ENCODE data around the gene WWOX. TPM values are rescaled to one million over a fixed set of nuclear protein-coding genes. Genes with fewer than 3 reads are reported as not detected.

The WWOX gene
- total and polyA plus RNA-seq, 2 of the 13 experiments (the other 11 are each of a cell fraction or from before 2014, with no cell fraction given) = 9.1 to 37.4 TPM

DNA sequence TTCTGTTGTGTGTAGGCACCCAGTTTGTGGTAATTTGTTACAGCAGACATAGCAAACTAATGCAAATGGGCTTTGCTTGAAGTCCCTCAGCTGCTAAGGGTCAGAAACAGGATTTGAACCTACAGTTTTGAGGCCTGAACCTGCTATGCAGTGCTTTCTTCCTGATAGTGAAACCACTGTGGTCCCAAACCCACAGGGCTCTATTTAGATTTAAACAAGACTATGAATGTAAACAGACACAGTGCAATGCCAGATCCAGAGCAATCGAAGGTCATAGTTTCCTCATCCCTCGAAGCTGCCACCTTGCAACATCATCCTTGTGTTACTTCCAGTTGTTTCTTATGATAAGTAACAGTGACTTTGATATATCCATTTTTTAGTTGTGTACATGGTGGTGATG is 630.2 kb downstream of the WWOX start (continued):
- TF ChIP-seq ZNF317 (CRISPR knock-in tag; IDR thresholded peaks at IDR 0.05) = peak; percentile 78
- TF ChIP-seq FOXA3 (CRISPR knock-in tag; IDR thresholded peaks at IDR 0.05) = peak; percentile 95
- TF ChIP-seq FOXK1 (CRISPR knock-in tag; IDR thresholded peaks at IDR 0.05; ENCODE audit: borderline replicate concordance, low read depth) = peak; percentile 81; the same call in 1 of the 2 replicates
- TF ChIP-seq, protein P1, sequence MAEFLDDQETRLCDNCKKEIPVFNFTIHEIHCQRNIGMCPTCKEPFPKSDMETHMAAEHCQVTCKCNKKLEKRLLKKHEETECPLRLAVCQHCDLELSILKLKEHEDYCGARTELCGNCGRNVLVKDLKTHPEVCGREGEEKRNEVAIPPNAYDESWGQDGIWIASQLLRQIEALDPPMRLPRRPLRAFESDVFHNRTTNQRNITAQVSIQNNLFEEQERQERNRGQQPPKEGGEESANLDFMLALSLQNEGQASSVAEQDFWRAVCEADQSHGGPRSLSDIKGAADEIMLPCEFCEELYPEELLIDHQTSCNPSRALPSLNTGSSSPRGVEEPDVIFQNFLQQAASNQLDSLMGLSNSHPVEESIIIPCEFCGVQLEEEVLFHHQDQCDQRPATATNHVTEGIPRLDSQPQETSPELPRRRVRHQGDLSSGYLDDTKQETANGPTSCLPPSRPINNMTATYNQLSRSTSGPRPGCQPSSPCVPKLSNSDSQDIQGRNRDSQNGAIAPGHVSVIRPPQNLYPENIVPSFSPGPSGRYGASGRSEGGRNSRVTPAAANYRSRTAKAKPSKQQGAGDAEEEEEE (CRISPR knock-in tag; IDR thresholded peaks at IDR 0.05; ENCODE audit: borderline replicate concordance) = no peak
- TF ChIP-seq NR2F6 (IDR thresholded peaks at IDR 0.05) = 0 out of 2 replicates have a peak, but pooled peaks have one; percentile 29
- TF ChIP-seq NR2F6 (CRISPR knock-in tag; IDR thresholded peaks at IDR 0.05) = peak; percentile 74
- TF ChIP-seq, protein P2, sequence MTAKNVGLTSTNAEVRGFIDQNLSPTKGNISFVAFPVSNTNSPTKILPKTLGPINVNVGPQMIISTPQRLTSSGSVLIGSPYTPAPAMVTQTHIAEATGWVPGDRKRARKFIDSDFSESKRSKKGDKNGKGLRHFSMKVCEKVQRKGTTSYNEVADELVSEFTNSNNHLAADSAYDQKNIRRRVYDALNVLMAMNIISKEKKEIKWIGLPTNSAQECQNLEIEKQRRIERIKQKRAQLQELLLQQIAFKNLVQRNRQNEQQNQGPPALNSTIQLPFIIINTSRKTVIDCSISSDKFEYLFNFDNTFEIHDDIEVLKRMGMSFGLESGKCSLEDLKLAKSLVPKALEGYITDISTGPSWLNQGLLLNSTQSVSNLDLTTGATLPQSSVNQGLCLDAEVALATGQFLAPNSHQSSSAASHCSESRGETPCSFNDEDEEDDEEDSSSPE (CRISPR knock-in tag; IDR thresholded peaks at IDR 0.05) = no peak
- no peak for TF ChIP-seq ZNF768 (CRISPR knock-in tag; IDR thresholded peaks at IDR 0.05)
- TF ChIP-seq ZFP36L2 (CRISPR knock-in tag; IDR thresholded peaks at IDR 0.05) = no peak
- TF ChIP-seq NFKBIZ (CRISPR knock-in tag; IDR thresholded peaks at IDR 0.05) = peak; percentile 78; the same call in 1 of the 2 replicates
- TF ChIP-seq, protein P3, sequence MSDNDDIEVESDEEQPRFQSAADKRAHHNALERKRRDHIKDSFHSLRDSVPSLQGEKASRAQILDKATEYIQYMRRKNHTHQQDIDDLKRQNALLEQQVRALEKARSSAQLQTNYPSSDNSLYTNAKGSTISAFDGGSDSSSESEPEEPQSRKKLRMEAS (IDR thresholded peaks at IDR 0.05) = no peak
- peak; percentile 84 for TF ChIP-seq RCOR2 (CRISPR knock-in tag; IDR thresholded peaks at IDR 0.05)
- peak; percentile 71; the same call in 1 of the 2 replicates for TF ChIP-seq ARID2 (CRISPR knock-in tag; IDR thresholded peaks at IDR 0.05; ENCODE audit: borderline replicate concordance)
- TF ChIP-seq, protein P4, sequence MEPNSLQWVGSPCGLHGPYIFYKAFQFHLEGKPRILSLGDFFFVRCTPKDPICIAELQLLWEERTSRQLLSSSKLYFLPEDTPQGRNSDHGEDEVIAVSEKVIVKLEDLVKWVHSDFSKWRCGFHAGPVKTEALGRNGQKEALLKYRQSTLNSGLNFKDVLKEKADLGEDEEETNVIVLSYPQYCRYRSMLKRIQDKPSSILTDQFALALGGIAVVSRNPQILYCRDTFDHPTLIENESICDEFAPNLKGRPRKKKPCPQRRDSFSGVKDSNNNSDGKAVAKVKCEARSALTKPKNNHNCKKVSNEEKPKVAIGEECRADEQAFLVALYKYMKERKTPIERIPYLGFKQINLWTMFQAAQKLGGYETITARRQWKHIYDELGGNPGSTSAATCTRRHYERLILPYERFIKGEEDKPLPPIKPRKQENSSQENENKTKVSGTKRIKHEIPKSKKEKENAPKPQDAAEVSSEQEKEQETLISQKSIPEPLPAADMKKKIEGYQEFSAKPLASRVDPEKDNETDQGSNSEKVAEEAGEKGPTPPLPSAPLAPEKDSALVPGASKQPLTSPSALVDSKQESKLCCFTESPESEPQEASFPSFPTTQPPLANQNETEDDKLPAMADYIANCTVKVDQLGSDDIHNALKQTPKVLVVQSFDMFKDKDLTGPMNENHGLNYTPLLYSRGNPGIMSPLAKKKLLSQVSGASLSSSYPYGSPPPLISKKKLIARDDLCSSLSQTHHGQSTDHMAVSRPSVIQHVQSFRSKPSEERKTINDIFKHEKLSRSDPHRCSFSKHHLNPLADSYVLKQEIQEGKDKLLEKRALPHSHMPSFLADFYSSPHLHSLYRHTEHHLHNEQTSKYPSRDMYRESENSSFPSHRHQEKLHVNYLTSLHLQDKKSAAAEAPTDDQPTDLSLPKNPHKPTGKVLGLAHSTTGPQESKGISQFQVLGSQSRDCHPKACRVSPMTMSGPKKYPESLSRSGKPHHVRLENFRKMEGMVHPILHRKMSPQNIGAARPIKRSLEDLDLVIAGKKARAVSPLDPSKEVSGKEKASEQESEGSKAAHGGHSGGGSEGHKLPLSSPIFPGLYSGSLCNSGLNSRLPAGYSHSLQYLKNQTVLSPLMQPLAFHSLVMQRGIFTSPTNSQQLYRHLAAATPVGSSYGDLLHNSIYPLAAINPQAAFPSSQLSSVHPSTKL (CRISPR knock-in tag; IDR thresholded peaks at IDR 0.05) = peak; percentile 94
- peak; percentile 75; the same call in 1 of the 2 replicates for TF ChIP-seq SP140L (CRISPR knock-in tag; IDR thresholded peaks at IDR 0.05; ENCODE audit: borderline replicate concordance)
- 0 out of 2 replicates have a peak, but pooled peaks have one; percentile 40 for TF ChIP-seq HDAC1 (CRISPR knock-in tag; IDR thresholded peaks at IDR 0.05)
- TF ChIP-seq ZNF761 (CRISPR knock-in tag; conservative IDR thresholded peaks at IDR 0.05) = no peak
- TF ChIP-seq, protein P5, sequence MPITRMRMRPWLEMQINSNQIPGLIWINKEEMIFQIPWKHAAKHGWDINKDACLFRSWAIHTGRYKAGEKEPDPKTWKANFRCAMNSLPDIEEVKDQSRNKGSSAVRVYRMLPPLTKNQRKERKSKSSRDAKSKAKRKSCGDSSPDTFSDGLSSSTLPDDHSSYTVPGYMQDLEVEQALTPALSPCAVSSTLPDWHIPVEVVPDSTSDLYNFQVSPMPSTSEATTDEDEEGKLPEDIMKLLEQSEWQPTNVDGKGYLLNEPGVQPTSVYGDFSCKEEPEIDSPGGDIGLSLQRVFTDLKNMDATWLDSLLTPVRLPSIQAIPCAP (CRISPR knock-in tag; IDR thresholded peaks at IDR 0.05; ENCODE audit: low read depth) = no peak
- no peak for TF ChIP-seq KDM5A (IDR thresholded peaks at IDR 0.05; ENCODE audit: borderline replicate concordance, low read length)
- TF ChIP-seq, protein P6, sequence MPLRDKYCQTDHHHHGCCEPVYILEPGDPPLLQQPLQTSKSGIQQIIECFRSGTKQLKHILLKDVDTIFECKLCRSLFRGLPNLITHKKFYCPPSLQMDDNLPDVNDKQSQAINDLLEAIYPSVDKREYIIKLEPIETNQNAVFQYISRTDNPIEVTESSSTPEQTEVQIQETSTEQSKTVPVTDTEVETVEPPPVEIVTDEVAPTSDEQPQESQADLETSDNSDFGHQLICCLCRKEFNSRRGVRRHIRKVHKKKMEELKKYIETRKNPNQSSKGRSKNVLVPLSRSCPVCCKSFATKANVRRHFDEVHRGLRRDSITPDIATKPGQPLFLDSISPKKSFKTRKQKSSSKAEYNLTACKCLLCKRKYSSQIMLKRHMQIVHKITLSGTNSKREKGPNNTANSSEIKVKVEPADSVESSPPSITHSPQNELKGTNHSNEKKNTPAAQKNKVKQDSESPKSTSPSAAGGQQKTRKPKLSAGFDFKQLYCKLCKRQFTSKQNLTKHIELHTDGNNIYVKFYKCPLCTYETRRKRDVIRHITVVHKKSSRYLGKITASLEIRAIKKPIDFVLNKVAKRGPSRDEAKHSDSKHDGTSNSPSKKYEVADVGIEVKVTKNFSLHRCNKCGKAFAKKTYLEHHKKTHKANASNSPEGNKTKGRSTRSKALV (CRISPR knock-in tag; IDR thresholded peaks at IDR 0.05) = peak; percentile 65; the same call in 1 of the 2 replicates
- TF ChIP-seq, protein P7, sequence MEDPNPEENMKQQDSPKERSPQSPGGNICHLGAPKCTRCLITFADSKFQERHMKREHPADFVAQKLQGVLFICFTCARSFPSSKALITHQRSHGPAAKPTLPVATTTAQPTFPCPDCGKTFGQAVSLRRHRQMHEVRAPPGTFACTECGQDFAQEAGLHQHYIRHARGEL (CRISPR knock-in tag; IDR thresholded peaks at IDR 0.05) = no peak
